Sigmoid colon (tissue), 4 donors: ENCODE measurements around the gene SCGB2A2.

ENCODE experiments used
- EP300 ChIP-seq, 4 donors: sonication (generic); formaldehyde crosslinking; IDR thresholded peaks; one replicate each; pipeline ENCODE4 v1.6.1; 2017; ENCODE audit warnings: antibody characterized with exemption in 4 of 4
- POLR2A ChIP-seq, 2 donors: fragments of 450-650 bp; IDR thresholded peaks; one replicate each; pipeline ENCODE4 v1.6.1; 2016; ENCODE audit warnings: antibody characterized with exemption in 2 of 2, mild to moderate bottlenecking in 2 of 2, moderate library complexity in 2 of 2
- POLR2AphosphoS5 ChIP-seq, 4 donors: sonication (generic); formaldehyde crosslinking; IDR thresholded peaks; one replicate each; pipeline ENCODE4 v1.6.1; 2017; ENCODE audit warnings: antibody characterized with exemption in 4 of 4
- TF ChIP-seq, protein P1 (sequence below), 4 experiments: fragments of 450-650 bp in 3 of 4; fragments of 200-600 bp in 1 of 4; IDR thresholded peaks; one replicate each; pipeline ENCODE4 v1.5.1; 2016 to 2019; ENCODE audit warnings: antibody characterized with exemption in 4 of 4, mild to moderate bottlenecking in 3 of 4, moderate library complexity in 2 of 4

DNA sequence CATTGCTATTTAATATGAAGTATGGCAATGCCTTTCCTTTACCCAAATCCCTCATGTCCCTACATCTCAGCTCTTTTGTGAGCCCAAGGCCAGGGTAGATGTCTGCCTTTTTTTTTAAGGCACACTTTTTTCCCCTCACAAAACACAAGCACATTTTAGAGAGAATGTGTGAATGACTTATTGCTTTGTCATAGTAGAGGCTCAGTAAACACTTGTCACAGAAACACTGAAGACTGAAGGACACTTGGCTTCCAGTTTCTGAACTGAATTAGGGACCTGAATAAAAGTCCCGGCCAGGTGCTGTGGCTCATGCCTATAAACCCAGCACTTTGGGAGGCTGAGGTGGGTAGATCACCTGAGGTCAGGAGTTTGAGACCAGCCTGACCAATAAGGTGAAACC is 2.9 kb upstream of the SCGB2A2 start:
- TF ChIP-seq, protein P1, sequence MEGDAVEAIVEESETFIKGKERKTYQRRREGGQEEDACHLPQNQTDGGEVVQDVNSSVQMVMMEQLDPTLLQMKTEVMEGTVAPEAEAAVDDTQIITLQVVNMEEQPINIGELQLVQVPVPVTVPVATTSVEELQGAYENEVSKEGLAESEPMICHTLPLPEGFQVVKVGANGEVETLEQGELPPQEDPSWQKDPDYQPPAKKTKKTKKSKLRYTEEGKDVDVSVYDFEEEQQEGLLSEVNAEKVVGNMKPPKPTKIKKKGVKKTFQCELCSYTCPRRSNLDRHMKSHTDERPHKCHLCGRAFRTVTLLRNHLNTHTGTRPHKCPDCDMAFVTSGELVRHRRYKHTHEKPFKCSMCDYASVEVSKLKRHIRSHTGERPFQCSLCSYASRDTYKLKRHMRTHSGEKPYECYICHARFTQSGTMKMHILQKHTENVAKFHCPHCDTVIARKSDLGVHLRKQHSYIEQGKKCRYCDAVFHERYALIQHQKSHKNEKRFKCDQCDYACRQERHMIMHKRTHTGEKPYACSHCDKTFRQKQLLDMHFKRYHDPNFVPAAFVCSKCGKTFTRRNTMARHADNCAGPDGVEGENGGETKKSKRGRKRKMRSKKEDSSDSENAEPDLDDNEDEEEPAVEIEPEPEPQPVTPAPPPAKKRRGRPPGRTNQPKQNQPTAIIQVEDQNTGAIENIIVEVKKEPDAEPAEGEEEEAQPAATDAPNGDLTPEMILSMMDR (IDR thresholded peaks at IDR 0.05), result no peak
- TF ChIP-seq POLR2A (IDR thresholded peaks at IDR 0.05) (no peak), EP300 (IDR thresholded peaks at IDR 0.05) (no peak), POLR2AphosphoS5 (IDR thresholded peaks at IDR 0.05) (no peak)
